Heart left ventricle (tissue), 11 donors: ENCODE measurements around the gene SLC43A2. TPM values are rescaled to one million over a fixed set of nuclear protein-coding genes. Genes with fewer than 3 reads are reported as not detected.

ENCODE experiments used
- polyA plus RNA-seq, 2 donors: library from polyadenylated mRNA; stranded (reverse); fragments of 200-250 nt; gene quantifications; one replicate each; pipeline ENCODE4 v1.2.3, GENCODE V29; 2013
- total RNA-seq, 9 donors: library from RNA; depleted of rRNA in 2 of 9; stranded (reverse); fragments of >200 nt in 2 of 9; fragmentation: NEBNext Ultra II Directional in 3 of 9; extraction: Animal tissue kit (Norgen Biotek cat#: 25700) in 3 of 9; gene quantifications; one replicate each; pipeline versions ENCODE4 v1.1.0 to v1.2.4, GENCODE V29; 2016 to 2023
- donor health status: ischemic (EF 13 %, LVEDD 7.1; RV severe dilation, severe dysfunction).
- donor health status: healthy with polysubstance abuse.
- donor health status: DM: no; HTN: yes; CAD: no.
- donor health status: DM: no; HTN: no; CAD: no.
- donor health status: ischemic (EF 25% LVEDD 5.7; RV mildly dilated, moderate dysfunction).
- donor health status: healthy.
- donor health status: DM: yes; HTN: yes; CAD: no.
- donor health status: PGD.
- donor health status: nonischemic (EF 23%, LVEDD 6.1; RV moderate dilation, normal function).

The SLC43A2 gene
- total and polyA plus RNA-seq, 11 donors, result 1.4 to 29.1 (median 6.8) TPM

Other genes with a start within 250 kb of the SLC43A2 start
- gene YWHAE, start 228.6 kb downstream of the SLC43A2 start, total RNA-seq, result 1,000 to 10,000 TPM in 1 of 9 donors, 100 to 1,000 TPM in 8; 562 to 1,150 (median 618) TPM
- 100 to 1,000 TPM; 401 to 774 TPM for gene YWHAE, start 228.6 kb downstream of the SLC43A2 start, polyA plus RNA-seq
- gene CRK, start 172.6 kb downstream of the SLC43A2 start, total RNA-seq, result 10 to 100 TPM; 28.8 to 47.0 (median 42.2) TPM
- 10 to 100 TPM; 17.0 to 49.0 TPM for gene CRK, start 172.6 kb downstream of the SLC43A2 start, polyA plus RNA-seq
- 100 to 1,000 TPM; 127 to 259 (median 174) TPM for gene MYO1C, start 136.1 kb downstream of the SLC43A2 start, total RNA-seq
- gene MYO1C, start 136.1 kb downstream of the SLC43A2 start, polyA plus RNA-seq, result 100 to 1,000 TPM in 1 of 2 donors, 10 to 100 TPM in 1; 89.6 to 188 TPM
- 100 to 1,000 TPM in 1 of 9 donors, 10 to 100 TPM in 8; 28.4 to 128 (median 33.4) TPM for gene INPP5K, start 112.2 kb downstream of the SLC43A2 start, total RNA-seq
- 10 to 100 TPM; 21.9 to 68.4 TPM for gene INPP5K, start 112.2 kb downstream of the SLC43A2 start, polyA plus RNA-seq
- 10 to 100 TPM; 38.1 to 70.2 (median 50.6) TPM for gene PITPNA, start 66.0 kb downstream of the SLC43A2 start, total RNA-seq
- gene PITPNA, start 66.0 kb downstream of the SLC43A2 start, polyA plus RNA-seq, result 10 to 100 TPM; 10.1 to 61.7 TPM
- 10 to 100 TPM in 7 of 9 donors, 1 to 10 TPM in 2; 7.4 to 25.9 (median 12.9) TPM for gene SCARF1, start 16.9 kb upstream of the SLC43A2 start, total RNA-seq
- gene SCARF1, start 16.9 kb upstream of the SLC43A2 start, polyA plus RNA-seq, result 1 to 10 TPM; 9.0 to 9.1 TPM
- 100 to 1,000 TPM in 2 of 9 donors, 10 to 100 TPM in 7; 41.9 to 130 (median 60.1) TPM for gene RILP, start 21.0 kb upstream of the SLC43A2 start, total RNA-seq
- 100 to 1,000 TPM in 1 of 2 donors, 10 to 100 TPM in 1; 37.6 to 124 TPM for gene RILP, start 21.0 kb upstream of the SLC43A2 start, polyA plus RNA-seq
- gene PRPF8, start 56.0 kb upstream of the SLC43A2 start, total RNA-seq, result 100 to 1,000 TPM; 119 to 195 (median 174) TPM
- 10 to 100 TPM; 70.1 to 98.1 TPM for gene PRPF8, start 56.0 kb upstream of the SLC43A2 start, polyA plus RNA-seq
- gene TLCD2, start 81.5 kb upstream of the SLC43A2 start, total RNA-seq, result 1 to 10 TPM; 1.5 to 6.1 (median 2.3) TPM
- 1 to 10 TPM; 1.5 to 3.3 TPM for gene TLCD2, start 81.5 kb upstream of the SLC43A2 start, polyA plus RNA-seq
- gene WDR81, start 95.9 kb upstream of the SLC43A2 start, total RNA-seq, result 10 to 100 TPM in 4 of 9 donors, 1 to 10 TPM in 5; 7.2 to 29.0 (median 9.3) TPM
- 10 to 100 TPM in 1 of 2 donors, 1 to 10 TPM in 1; 9.1 to 12.5 TPM for gene WDR81, start 95.9 kb upstream of the SLC43A2 start, polyA plus RNA-seq
- 1 to 10 TPM in 2 of 9 donors, under 1 TPM in 6, not detected in 1; 0.25 to 1.8 (median 0.77) TPM for gene SERPINF2, start 114.0 kb upstream of the SLC43A2 start, total RNA-seq
- 1 to 10 TPM in 1 of 2 donors, under 1 TPM in 1; 0.65 to 1.4 TPM for gene SERPINF2, start 114.0 kb upstream of the SLC43A2 start, polyA plus RNA-seq
- gene SERPINF1, start 133.2 kb upstream of the SLC43A2 start, total RNA-seq, result 100 to 1,000 TPM in 5 of 9 donors, 10 to 100 TPM in 4; 67.5 to 460 (median 103) TPM
- 100 to 1,000 TPM; 101 to 125 TPM for gene SERPINF1, start 133.2 kb upstream of the SLC43A2 start, polyA plus RNA-seq
- 10 to 100 TPM in 3 of 9 donors, 1 to 10 TPM in 6; 5.2 to 15.9 (median 8.3) TPM for gene SMYD4, start 201.1 kb upstream of the SLC43A2 start, total RNA-seq
- gene SMYD4, start 201.1 kb upstream of the SLC43A2 start, polyA plus RNA-seq, result 1 to 10 TPM; 5.6 to 6.5 TPM
- 10 to 100 TPM; 20.1 to 87.4 (median 64.6) TPM for gene RPA1, start 201.2 kb upstream of the SLC43A2 start, total RNA-seq
- gene RPA1, start 201.2 kb upstream of the SLC43A2 start, polyA plus RNA-seq, result 10 to 100 TPM; 10.4 to 35.0 TPM